NCI-H82 treated with DMSO at 0.1 percent for 48 hours (cell line): ENCODE measurements around the gene ATP6V0E2.

ENCODE experiments used
- DNase-seq: peaks from one replicate; lab custom pipeline; 2025; ENCODE audit not compliant: unreplicated experiment; lab: John Stamatoyannopoulos, UW

The ATP6V0E2 gene

DNA sequence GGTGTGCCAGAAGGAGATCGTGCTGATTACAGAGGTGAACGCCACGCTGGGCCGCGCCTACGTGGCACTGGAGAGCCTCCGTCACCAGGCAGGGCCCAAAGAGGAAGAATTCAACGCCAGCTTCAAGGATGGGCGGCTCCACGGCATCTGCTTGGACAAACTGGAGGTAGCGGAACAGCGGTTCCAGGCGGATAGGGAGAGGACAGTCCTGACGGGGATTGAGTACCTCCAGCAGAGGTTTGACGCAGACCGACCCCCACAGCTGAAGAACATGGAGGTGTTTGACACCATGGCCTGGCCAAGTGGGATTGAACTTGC lies 12.1 kb upstream of the ATP6V0E2 start:
- no peak for DNase-seq

DNA sequence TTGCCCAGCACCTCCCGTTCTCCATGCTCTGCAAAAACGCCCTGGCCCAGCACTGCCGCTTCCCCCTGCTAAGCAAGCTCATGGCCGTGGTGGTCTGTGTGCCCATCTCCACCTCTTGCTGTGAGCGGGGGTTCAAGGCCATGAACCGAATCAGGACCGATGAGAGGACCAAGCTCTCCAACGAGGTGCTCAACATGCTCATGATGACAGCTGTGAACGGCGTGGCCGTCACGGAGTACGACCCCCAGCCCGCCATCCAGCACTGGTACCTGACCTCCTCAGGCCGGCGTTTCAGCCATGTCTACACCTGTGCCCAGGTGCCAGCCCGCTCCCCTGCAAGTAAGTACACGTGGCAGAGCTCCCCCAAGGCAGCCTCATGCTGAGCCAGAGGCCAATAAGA lies 11.6 kb upstream of the ATP6V0E2 start:
- no peak for DNase-seq

DNA sequence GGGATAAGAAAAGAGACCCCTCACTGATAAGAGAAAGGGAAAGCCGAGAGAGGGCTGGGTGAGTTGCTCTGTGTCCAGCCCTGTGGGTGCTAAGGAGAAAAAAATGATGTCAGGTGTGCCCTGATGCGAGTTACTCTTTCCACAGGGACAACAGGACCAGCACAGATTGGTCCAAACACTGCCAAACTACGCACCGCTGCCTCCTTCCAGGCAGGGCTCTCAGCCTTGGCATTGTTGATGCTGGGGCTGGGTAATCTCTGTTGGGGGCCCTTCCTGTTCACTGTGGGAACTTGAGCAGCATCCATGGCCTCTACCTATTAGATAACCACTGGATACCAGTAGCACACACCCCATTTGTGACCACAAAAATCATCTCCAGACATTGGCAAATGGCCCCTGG lies 10.3 kb upstream of the ATP6V0E2 start:
- no peak for DNase-seq

DNA sequence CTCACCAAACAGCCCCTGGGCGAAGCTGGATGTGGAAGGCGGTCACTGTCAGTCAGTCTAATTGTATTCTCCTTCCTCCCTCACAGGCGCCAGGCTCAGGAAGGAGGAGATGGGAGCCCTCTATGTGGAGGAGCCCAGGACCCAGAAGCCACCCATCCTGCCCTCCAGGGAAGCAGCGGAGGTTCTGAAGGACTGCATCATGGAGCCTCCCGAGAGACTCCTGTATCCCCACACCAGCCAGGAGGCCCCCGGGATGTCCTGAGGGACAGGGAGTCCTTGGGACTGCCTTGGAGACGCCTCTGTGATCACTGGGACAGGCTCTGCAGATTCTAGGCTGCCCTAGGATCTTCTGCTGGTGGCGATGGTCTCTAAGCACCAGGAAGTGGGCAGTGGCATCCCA lies 9.7 kb upstream of the ATP6V0E2 start:
- DNase-seq: no peak

DNA sequence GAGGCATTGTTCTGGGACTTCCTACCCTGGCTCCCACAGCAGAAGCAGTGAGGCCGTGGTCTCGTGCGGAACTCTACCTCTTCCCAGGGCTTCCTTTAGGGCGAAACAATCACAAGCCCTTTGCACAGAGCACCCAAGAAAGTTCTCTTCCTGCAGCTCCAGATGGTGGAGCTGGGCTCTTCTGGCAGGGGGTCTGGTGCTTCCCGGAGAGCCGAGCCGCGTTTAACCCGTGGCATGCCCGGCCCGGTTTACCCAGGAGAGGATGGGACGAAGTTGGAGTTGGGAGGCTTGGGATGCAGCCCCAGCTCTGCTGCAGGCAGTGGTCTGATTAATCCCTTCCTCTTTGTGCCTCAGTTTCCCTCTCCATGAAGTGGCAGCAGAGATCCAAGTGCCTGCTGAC lies 9.0 kb upstream of the ATP6V0E2 start:
- DNase-seq: no peak

DNA sequence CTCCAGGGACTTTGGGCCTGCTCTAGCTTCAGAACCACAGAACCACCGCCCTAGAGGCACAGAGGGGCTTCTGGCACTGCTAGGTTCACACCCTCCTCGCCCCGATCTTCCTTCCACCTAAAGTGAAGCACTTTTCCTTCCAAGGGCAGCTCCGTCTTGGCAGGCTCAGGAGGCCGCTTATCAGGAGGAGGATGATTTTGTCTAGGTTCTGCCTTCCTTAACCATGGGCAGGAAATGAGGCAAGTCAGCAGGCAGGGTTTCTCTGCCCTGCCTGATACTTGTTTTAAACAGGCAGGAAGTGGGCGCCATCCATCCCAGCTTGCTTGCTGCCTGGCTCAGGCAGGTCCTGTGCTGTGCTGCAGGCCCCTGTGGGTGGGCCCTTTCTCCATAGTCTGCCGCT lies 8.3 kb upstream of the ATP6V0E2 start:
- DNase-seq: no peak

DNA sequence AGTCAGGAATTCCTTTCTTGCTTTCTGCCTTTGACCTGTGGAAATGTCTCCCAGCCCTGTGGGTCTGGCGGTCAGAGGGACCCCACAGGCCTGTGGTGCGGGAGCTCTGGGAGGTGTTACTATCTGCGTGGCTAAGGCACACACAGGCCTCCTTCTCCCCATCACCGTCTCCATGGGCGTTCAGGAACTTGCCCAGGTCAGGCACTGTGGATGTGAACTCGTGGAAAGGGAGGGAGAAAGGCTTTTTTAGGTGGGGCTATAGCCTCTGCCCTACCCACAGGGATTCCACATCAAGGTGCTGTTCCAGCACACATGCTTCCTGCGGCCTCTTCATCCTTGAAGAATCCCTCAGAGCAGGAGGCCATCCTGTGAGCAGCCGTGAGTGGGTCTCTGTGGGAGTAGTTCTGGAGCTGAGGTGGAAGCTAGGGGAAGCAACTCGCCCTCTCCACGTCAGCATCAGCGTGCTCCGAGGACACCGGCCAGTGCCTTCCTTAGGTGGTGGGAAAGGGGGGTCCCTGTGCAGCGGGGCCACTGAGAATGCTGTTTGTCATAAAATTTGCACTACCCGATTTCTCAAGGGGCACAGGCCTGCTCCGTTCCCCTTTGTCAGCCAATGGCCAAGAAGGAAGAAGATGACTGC lies 7.5 kb upstream of the ATP6V0E2 start:
- DNase-seq: no peak

DNA sequence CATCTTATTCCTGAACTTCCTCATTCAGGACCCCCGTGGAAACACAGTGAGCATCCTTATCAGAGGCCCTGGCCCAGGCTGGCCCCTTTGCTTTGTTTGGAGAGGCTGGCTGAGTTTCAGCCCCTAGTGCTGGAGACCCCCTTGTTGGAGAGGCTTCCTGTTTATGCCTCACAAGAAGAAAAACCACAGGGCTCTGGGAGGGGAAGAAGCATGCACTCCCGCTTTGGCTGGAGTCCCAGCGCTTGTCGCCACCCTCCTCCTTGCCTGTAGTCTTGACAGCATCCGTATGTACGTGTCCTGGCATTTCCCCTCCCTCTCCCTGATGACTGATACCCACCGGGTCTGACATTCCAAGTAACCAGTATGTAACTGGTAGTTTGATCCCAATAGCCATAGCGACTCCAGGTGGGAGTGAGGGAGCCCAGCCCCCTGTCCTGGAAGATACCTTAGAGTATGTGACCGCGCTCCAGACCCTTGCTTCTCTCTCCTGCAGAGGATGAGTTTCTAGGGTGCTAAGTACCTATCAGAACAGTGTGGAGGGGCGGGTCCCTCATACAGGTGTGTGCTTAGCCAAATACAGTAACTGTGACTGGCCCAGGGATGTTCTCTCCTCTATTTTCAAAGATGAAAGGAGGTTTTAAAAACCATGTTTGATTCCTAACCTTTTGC lies 6.9 kb upstream of the ATP6V0E2 start:
- DNase-seq: no peak

DNA sequence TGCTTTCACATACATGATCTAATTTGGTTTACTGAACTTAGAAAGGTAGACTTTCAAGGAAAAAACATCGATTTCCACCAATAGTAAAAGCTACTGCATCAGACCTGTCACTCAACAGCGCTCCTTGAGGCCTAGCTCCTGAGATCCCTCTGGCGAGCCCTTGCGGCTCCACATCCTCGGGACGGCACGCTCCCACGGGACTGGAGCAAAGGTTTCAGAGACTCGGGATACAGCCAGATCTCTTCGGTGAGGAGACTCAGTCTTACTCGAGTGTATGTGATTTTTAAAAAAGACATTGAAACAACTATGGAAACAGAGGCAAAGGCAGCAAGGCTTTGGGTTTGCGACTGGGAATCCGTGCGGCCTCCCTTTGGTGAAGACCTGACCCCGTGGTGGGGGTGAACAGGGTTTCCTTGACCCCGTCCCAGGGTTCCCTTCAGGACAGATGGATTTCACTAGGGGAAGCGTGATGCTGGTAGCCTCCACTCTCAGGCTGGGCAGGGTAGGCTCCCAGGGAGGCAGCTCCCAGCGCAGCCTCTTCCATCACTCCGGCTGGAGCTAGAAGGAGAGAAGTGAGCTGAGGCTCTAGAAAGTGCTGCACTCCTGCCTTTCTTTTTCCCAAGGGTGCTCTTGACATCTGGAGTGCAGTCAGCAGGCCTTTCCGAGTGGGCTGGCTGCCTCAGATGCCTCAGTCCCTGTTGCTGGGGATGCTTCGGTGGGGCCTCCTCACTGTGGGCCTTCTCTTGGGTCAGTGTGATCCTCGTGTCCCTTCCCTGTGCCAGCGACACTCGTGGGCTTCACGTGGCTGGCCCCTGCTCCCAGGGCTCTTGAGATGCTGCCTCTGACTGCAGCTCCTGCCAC lies 5.8 kb upstream of the ATP6V0E2 start:
- no peak for DNase-seq

DNA sequence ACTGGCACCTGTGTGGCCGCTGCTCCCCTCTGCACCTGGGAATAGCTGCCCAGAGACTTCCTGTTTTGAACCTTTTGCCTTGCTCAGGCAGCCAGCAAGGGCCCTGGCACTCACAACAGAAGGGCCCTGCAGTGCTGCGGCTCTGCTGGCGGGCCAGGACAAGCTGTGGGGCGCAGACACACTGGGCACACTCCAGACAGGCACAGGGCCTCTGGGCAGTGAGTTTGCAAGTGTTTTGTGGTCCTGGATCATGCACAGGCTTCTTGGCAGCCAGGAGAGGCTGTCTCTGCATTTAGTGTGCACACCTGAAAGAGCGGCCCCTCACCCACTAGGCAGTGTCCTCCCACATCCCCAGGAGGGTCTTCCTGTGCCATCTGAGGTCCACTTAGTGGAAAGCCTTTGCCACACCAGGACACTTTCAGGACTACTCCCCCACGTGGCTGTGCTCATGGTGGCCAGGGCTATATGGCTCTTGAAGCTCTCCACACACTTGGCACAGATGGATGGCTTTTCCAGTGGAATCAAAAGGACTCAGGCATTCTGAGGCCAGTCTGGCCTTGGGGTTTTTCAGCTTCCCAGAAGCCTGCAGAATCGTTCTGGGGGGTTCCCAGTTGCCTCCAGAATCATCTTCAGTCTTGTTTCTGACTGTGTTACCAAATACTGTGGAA lies 5.0 kb upstream of the ATP6V0E2 start:
- no peak for DNase-seq

DNA sequence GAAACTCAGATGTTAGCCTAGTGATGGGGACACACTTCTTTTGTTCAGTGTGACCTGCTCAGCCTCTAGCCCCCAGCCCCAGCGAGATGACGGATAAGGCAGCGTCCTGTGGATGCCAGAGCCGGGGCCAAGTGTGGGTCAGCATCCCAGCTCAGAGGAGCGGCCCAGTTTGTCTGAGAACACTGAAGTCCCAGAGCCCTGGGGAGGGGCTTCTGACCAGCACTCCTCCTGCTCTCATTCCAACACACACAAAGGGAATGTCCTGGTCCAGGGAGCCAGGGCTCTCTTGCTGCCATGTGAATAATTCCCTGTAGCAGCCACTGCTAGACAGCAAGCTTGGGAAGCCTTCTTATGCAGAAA lies 4.5 kb upstream of the ATP6V0E2 start:
- no peak for DNase-seq

DNA sequence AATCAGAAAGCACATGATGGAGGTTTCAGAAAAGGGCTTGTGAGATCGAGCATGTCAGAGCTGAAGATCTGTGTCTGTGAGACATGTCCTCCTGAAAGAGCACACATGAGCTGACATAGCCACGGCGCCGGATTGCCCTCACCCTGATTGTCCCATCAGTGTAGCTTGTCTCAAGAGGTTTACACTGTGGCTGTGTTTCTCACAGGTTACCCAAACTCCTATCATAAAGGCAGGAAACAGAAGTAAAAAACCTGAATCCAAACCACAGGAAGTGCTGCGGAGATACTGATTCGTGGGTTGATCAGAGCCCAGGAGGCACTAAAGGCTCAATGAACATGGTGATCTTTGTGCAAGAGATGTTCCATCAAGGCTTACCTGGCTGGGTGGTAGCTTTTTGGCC lies 3.9 kb upstream of the ATP6V0E2 start:
- no peak for DNase-seq

DNA sequence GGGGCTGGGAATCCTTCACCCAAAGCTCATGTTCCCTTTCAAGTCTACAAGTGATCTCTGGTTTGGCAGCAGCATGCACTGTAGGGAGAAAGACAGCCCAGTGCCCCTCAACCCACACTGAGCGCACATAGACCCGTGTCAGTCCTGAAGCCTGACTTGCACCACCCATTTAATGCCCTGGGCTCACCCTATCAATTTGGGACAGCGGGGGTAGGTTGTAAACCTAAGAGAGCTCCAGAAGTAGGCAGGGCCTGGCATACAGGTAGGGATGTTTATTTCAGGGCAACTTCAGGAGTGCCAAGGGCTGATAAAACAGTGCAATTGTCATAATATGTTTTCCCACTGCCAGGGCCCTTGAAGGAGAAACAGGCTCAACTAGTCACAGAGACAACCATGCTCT lies 3.5 kb upstream of the ATP6V0E2 start:
- DNase-seq: no peak

DNA sequence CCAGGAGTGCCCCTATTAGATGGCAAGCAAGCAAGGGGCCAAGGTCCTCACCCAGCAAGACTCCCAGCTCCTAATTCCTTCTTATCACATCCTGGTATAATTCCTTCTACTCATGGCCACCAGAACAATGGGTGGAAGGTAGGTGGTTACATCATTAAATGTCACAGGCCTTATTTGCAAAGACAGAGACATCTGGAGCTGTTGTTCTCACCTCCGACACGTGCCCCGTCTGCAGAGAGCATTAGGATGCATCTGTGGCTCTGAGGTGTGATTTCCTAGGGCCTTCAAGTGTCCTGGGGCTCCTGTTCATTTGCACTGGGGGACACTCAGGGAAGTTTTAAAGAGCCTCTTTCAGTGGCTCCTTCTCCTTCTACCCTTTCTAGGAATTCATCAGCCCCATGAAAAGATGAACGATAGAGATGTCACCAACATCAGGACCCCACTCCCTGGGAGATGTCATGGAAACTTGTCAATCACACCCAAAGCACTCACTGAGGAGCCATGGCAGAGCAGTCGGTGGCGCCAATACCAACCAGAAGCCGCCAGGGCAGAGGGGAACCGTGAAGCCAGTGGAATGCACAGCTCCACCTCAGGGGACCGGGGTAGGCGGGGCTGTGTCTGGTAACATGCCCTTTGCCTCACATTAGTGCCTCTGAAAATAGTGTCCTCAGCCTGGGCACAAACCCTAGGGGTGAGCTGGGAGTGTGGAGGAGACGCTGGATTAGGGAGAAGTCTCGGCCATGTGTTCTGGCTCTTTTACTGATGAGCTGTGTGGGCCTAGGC lies 2.9 kb upstream of the ATP6V0E2 start:
- no peak for DNase-seq

DNA sequence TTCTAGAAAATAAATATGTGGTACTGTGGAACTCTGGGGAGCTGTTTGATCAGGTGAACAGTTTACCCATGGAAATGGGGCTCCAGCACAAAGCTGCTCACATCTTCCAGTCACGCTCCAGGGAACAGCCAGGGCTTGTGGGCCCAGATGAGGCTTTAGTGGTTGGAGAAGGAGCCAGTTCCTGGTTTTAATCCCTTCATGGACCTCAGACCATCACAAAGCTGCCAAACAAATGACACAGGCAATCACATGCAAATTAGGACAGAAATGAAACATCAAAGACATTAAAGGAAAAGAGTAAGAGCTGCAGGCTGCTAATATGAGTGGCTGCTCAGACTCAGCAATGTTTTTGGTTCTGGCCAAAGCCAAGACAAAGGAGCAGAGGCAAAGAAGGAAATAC lies 2.2 kb upstream of the ATP6V0E2 start:
- DNase-seq: no peak

DNA sequence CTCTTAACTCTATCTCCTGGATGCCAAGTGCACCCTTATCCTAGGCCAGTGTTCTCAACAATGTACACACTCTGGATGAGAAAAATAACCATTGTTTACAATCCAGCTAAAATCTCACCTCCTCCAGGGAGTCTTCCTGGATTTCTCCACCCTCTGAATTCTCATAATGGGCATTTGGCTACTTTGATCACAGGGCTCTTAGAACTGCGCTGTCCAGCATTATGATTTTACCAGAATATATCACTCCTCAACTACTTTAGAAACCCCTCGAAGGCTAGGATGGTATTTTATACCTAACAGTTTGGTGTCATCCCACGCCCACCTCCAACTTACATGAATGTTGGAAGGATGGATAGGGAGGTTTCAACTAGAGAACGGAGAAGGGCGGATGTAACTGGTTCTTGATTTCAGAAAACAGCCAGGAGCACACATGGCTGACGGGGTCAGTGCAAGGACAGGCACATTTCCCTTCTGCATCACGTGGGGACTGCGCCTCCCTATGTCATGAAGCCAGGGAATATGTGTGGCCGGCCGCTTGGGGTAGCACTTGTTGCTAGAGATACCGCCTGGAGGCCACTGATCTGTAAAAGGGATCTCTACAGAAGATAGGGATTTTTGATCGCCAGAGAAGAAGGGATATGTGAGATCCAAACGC lies 1.2 kb upstream of the ATP6V0E2 start:
- DNase-seq: peak; percentile 41

DNA sequence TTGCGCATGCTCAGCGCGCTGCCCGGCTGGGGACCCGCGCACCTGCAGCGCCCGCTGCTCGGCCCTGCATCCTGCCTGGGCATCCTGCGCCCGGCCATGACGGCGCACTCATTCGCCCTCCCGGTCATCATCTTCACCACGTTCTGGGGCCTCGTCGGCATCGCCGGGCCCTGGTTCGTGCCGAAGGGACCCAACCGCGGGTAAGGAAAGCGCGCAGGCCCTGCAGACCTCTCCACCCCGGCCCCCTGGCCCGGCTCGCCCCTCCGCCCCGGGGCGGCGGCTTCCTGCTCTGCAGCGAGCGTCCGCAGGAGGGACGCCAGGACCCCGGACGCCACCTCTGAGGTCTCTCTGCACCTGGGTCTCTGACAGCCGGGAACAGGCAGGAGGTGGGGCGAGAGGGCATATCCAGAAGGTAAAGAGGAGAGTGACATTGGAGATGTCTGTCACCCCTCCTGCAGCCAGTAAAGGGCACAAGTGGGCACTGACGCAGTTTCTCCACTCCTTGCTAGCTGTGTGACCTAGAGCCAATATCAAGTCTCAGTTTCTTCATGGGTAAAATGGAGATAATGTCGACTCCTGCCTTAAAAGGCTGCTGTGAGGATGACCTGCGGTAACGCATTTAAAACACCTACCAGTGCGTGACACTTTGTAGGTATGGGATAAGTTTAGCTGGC lies 338 bp downstream of the ATP6V0E2 start:
- DNase-seq: no peak

DNA sequence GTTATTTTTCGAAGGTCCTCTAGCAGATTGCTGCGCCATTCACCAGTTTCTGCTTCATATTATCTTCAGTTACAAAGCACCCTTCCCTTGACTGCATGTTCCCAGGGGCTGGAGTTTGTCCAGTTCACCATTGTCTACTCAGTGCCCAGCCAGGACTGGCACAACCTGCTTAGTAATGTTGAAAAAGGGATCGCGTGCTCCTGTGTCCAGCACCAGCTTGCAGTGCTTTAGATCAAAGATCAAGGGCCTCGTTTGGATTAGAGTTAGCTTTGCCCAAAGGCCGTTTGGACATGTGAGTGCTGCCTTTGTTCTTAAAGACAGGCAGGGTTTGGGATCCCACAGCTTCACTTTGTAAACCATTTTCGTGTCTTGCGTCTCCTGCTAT lies 867 bp downstream of the ATP6V0E2 start:
- no peak for DNase-seq

DNA sequence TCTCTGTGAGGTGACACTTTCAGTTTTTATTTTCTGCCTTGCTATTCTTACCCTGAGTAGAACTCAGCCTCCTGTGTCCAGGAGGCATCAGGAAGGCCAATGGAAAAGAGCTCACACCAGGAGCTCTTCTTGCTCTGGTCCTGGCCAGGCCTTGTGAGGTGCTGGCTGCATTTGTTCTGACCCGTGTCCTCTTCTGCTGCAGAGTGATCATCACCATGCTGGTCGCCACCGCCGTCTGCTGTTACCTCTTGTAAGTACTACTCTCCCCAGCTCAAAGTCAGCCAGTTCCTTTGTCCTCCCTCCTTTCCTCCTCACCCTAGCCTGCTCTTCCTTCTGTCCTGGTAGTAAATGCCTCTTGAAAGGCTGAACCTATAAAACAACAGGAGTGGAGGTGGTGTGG lies 1.6 kb downstream of the ATP6V0E2 start:
- no peak for DNase-seq

DNA sequence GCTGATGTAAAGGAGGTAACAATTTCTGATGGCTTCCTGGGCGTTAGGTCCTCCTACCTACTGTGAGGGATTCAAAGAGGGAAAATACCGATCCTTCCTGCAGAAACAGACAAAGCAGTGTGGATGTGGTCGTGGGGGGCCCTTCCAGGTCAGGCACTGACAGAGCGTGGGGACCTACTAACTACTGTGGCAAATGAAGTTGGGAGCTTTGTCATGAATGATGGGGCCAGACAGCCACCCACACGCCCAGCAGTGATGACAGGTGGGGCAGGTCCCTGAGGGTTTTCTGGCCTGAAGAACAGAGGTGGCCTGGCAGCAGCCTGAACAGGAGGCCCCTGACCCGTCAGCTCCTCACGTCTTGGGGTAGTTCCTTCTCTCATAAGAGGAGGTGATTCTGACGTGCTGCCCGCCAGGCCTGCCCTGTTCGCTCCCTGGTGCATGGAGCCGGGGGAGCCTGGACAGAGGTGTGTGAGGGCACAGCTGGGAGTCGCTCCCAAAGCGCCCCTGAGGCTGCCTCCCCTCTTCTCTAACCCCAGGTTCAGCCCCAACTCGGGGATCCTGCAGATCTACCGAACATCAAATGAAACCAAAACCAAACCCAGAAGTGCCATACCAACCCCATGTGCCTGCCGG lies 4.2 kb downstream of the ATP6V0E2 start:
- DNase-seq: no peak
